ENCODE results near the gene HYAL4. TPM values are rescaled to one million over a fixed set of nuclear protein-coding genes. Genes with fewer than 3 reads are reported as not detected.

Gene HYAL4
- total RNA-seq, 4 donors from 2014 or later = not detected

DNA sequence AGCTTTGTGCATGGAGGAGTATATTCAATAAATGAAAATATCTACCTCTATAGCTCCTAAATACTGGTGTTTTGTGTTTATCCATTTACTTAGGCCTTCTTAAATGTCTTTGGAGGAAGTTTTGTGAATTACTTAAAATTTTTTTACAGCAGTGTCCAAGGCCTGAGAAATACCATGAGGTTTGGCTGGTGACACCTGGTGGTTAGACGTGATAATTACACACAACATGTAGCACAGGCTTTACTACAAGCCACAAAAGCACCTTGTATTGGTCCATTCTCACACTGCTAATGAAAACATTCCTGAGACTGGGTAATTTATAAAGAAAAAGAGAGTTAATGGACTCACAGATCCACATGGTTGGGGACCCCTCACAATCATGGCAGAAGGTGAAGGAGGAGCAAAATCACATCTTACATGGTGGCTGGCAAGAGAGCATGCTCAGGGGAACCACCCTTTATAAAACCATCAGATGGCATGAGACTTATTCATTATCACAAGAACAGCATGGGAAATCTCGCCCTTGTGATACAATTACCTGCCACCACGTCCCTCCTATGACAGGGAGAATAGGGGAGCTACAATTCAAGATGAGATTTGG lies 20.6 kb downstream of the HYAL4 start:
- H3K27me3 ChIP-seq = no peaks in the 10 kb centered on the region
- TF ChIP-seq, protein P1, sequence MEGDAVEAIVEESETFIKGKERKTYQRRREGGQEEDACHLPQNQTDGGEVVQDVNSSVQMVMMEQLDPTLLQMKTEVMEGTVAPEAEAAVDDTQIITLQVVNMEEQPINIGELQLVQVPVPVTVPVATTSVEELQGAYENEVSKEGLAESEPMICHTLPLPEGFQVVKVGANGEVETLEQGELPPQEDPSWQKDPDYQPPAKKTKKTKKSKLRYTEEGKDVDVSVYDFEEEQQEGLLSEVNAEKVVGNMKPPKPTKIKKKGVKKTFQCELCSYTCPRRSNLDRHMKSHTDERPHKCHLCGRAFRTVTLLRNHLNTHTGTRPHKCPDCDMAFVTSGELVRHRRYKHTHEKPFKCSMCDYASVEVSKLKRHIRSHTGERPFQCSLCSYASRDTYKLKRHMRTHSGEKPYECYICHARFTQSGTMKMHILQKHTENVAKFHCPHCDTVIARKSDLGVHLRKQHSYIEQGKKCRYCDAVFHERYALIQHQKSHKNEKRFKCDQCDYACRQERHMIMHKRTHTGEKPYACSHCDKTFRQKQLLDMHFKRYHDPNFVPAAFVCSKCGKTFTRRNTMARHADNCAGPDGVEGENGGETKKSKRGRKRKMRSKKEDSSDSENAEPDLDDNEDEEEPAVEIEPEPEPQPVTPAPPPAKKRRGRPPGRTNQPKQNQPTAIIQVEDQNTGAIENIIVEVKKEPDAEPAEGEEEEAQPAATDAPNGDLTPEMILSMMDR (IDR thresholded peaks at IDR 0.05) = peak; percentile 58 to 81 (median 70)
- no peak for TF ChIP-seq EP300 (IDR thresholded peaks at IDR 0.05)
- H3K4me1 ChIP-seq = peaks cover 0 to 13% (median 0%) of the 10 kb centered on the region in 4 donors
- no peak overlapping the region for H3K27ac ChIP-seq
- no peaks in the 10 kb centered on the region for H3K36me3 ChIP-seq
- peak in 1 of 2 donors; percentile 78 for DNase-seq (ENCODE audit: low spot score in 2 of 2)
- 15 to 30% methylated on average over 3 of the region's 3 CpGs for WGBS, 2 donors
- H3K9me3 ChIP-seq = no peaks in the 10 kb centered on the region
- H3K4me3 ChIP-seq = no peak overlapping the region

GRCh38 chr7:123867225-123867624 lies 22.3 kb downstream of the HYAL4 start:
- Histone ChIP-seq H3K27ac (no peak overlapping the region), H3K4me1 (peaks cover 0 to 18% (median 0%) of the 10 kb centered on the region in 4 donors), H3K4me3 (no peak overlapping the region), H3K27me3 (no peaks in the 10 kb centered on the region), H3K36me3 (no peaks in the 10 kb centered on the region), H3K9me3 (no peaks in the 10 kb centered on the region)
- TF ChIP-seq, protein P1 (IDR thresholded peaks at IDR 0.05) = no peak
- TF ChIP-seq EP300 (IDR thresholded peaks at IDR 0.05) (no peak), POLR2A (IDR thresholded peaks at IDR 0.05) (no peak)
- WGBS, 2 donors = 76 to 83% methylated on average over 1 of the region's 1 CpG
- no peak for DNase-seq (ENCODE audit: low spot score in 2 of 2)

DNA sequence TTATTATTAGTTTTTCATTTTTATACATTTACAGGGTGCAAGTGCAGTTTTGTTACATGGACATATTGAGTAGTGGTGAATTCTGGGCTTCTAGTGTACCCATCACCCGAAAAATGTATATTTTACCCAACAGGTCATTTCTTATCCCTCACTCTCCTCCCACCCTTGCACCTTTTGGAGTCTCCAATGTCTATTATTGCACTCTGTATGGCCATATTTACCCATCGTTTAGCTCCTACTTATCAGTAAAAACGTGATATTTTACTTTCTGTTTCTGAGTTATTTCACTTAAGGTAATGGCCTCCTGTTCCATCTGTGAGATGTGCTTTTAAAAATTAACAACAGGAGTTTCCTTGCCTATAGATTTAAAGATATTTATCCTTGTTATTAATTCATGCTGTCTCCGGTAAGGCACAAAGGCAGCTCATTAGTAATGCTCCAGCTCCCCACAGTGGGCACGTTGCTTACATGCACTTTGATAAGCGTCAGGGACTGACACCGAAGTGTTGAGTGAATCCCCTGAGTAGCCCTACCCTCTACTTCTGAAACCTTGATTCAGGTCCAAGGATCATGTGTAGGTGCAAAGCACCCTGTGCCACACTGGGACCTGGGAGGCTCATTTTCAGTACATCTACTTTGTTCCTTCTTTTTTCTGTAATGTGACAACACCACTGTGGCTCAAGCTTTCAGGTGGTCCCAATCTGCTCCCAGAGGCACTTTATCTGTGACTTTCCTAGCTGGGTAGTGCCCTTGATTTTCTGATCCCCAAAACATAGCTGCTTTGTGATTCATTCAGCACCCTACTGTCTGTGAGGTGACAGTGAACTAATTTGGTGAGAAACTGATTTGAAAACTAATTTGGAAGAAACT lies 27.3 kb downstream of the HYAL4 start:
- TF ChIP-seq, protein P1 (IDR thresholded peaks at IDR 0.05) = peak in 3 of 5 experiments; percentile 34 to 48 (median 39)
- TF ChIP-seq EP300 (IDR thresholded peaks at IDR 0.05) = no peak
- H3K4me3 ChIP-seq = no peak overlapping the region
- peaks cover 0 to 9% (median 0%) of the 10 kb centered on the region in 4 donors for H3K4me1 ChIP-seq
- WGBS, 2 donors = 16 to 21% methylated on average over 7 of the region's 7 CpGs
- H3K27ac ChIP-seq = no peak overlapping the region
- peak in 1 of 2 donors; percentile 15 for DNase-seq (ENCODE audit: low spot score in 2 of 2)
- no peaks in the 10 kb centered on the region for H3K36me3 ChIP-seq
- no peaks in the 10 kb centered on the region for H3K9me3 ChIP-seq
- H3K27me3 ChIP-seq = no peaks in the 10 kb centered on the region

- no peak for DNase-seq (ENCODE audit: low spot score in 2 of 2)
- Histone ChIP-seq H3K27me3 (no peaks in the 10 kb centered on the region), H3K4me1 (peaks cover 0 to 9% (median 0%) of the 10 kb centered on the region in 4 donors), H3K4me3 (no peak overlapping the region), H3K36me3 (no peaks in the 10 kb centered on the region), H3K9me3 (no peaks in the 10 kb centered on the region), H3K27ac (no peak overlapping the region)
- 65 to 78% methylated on average over 4 of the region's 4 CpGs for WGBS, 2 donors
- TF ChIP-seq EP300 (IDR thresholded peaks at IDR 0.05) = no peak
- no peak for TF ChIP-seq POLR2A (IDR thresholded peaks at IDR 0.05)
- TF ChIP-seq, protein P1 (IDR thresholded peaks at IDR 0.05) = no peak
Observed at GRCh38 chr7:123872908-123873307, 27.9 kb downstream of the HYAL4 start.
